H9 (cell line): Measurements from ENCODE around the gene L3MBTL4. TPM values are rescaled to one million over a fixed set of nuclear protein-coding genes. Genes with fewer than 3 reads are reported as not detected.

Experiments
- DNase-seq: peaks from one replicate; pipeline ENCODE4 v3.0.0-alpha.2; 2017
- H2AFZ ChIP-seq: one replicate; pipeline ENCODE4 v1.6.1; 2013; ENCODE audit warnings: mild to moderate bottlenecking, low read length, control low read depth, moderate library complexity
- H2AK5ac ChIP-seq: 2 replicates; pipeline ENCODE4 v1.6.1; 2013; ENCODE audit warnings: low read length, control low read depth, mixed read lengths; ENCODE audit not compliant: insufficient read length
- H2BK120ac ChIP-seq: one replicate; pipeline ENCODE4 v1.6.1; 2013; ENCODE audit warnings: low read depth, mild to moderate bottlenecking, low read length, control low read depth, inconsistent platforms; ENCODE audit not compliant: poor library complexity, severe bottlenecking
- H2BK12ac ChIP-seq: 2 replicates; pipeline ENCODE4 v1.6.1; 2013; ENCODE audit warnings: low read length, control low read depth, mixed read lengths, low read depth; ENCODE audit not compliant: insufficient read length
- H2BK15ac ChIP-seq: 2 replicates; pipeline ENCODE4 v1.6.1; 2013; ENCODE audit warnings: low read depth, low read length, control low read depth
- H2BK20ac ChIP-seq: one replicate; pipeline ENCODE4 v1.6.1; 2013; ENCODE audit warnings: low read depth, mild to moderate bottlenecking, low read length, control low read depth, inconsistent platforms; ENCODE audit not compliant: poor library complexity, severe bottlenecking
- H2BK5ac ChIP-seq: 2 replicates; pipeline ENCODE4 v1.6.1; 2013; ENCODE audit warnings: low read length, control low read depth, mixed read lengths; ENCODE audit not compliant: insufficient read length
- H3K14ac ChIP-seq: 2 replicates; pipeline ENCODE4 v1.6.1; 2013; ENCODE audit warnings: low read length, control low read depth; ENCODE audit not compliant: insufficient read depth
- H3K18ac ChIP-seq: 2 replicates; pipeline ENCODE4 v1.6.1; 2013; ENCODE audit warnings: low read depth, mild to moderate bottlenecking, mixed read lengths, low read length, control low read depth; ENCODE audit not compliant: insufficient read length
- H3K23ac ChIP-seq: 2 replicates; pipeline ENCODE4 v1.6.1; 2013; ENCODE audit warnings: low read length, control low read depth, mixed read lengths, low read depth; ENCODE audit not compliant: insufficient read length
- H3K23me2 ChIP-seq: 2 replicates; pipeline ENCODE4 v1.6.1; 2013; ENCODE audit warnings: low read depth, mild to moderate bottlenecking, mixed read lengths, low read length, control low read depth; ENCODE audit not compliant: insufficient read length, poor library complexity, severe bottlenecking
- H3K27ac ChIP-seq: 2 replicates; pipeline ENCODE4 v1.5.1; 2013; ENCODE audit warnings: low read length, control low read depth, mixed read lengths, low read depth; ENCODE audit not compliant: insufficient read length
- H3K27me3 ChIP-seq: 2 replicates; pipeline ENCODE4 v1.6.1; 2013; ENCODE audit warnings: low read length, control low read depth, inconsistent platforms; ENCODE audit not compliant: insufficient read depth
- H3K4ac ChIP-seq: 2 replicates; pipeline ENCODE4 v1.6.1; 2013; ENCODE audit warnings: low read depth, mild to moderate bottlenecking, control low read depth, inconsistent platforms, low read length, moderate library complexity
- H3K4me1 ChIP-seq: 2 replicates; pipeline ENCODE4 v1.6.1; 2013; ENCODE audit warnings: low read length, control low read depth, inconsistent platforms; ENCODE audit not compliant: insufficient read depth
- H3K4me2 ChIP-seq: 2 replicates; pipeline ENCODE4 v1.6.1; 2013; ENCODE audit warnings: low read length, control low read depth, mixed read lengths; ENCODE audit not compliant: insufficient read length, insufficient read depth
- H3K56ac ChIP-seq: 2 replicates; pipeline ENCODE4 v1.6.1; 2013; ENCODE audit warnings: low read depth, mild to moderate bottlenecking, mixed read lengths, low read length, control low read depth; ENCODE audit not compliant: insufficient read length
- H3K79me1 ChIP-seq: 2 replicates; pipeline ENCODE4 v1.6.1; 2013; ENCODE audit warnings: low read depth, mild to moderate bottlenecking, moderate library complexity, low read length, control low read depth, inconsistent platforms; ENCODE audit not compliant: insufficient read depth, poor library complexity, severe bottlenecking
- H3K79me2 ChIP-seq: 2 replicates; pipeline ENCODE4 v1.6.1; 2013; ENCODE audit warnings: low read length, control low read depth, inconsistent platforms; ENCODE audit not compliant: insufficient read depth
- H3K9ac ChIP-seq: 2 replicates; pipeline ENCODE4 v1.6.1; 2013; ENCODE audit warnings: low read length, control low read depth, mixed read lengths; ENCODE audit not compliant: insufficient read length; ENCODE audit errors: extremely low read depth
- H3K9me3 ChIP-seq: one replicate; pipeline ENCODE4 v1.6.1; 2013; ENCODE audit warnings: low read depth, low read length, inconsistent platforms; ENCODE audit not compliant: control insufficient read depth
- H3T11ph ChIP-seq: one replicate; pipeline ENCODE4 v1.6.1; 2013; ENCODE audit warnings: mild to moderate bottlenecking, low read length, control low read depth, inconsistent platforms
- H4K20me1 ChIP-seq: one replicate; pipeline ENCODE4 v1.6.1; 2013; ENCODE audit not compliant: control insufficient read depth, insufficient read length, insufficient read depth
- H4K5ac ChIP-seq: 2 replicates; pipeline ENCODE4 v1.6.1; 2013; ENCODE audit warnings: low read depth, mild to moderate bottlenecking, mixed read lengths, low read length, control low read depth; ENCODE audit not compliant: insufficient read length
- H4K8ac ChIP-seq: replicated peaks from 2 replicates; pipeline ENCODE4 v1.6.1; 2013; ENCODE audit warnings: low read length, control low read depth, mixed read lengths, low read depth; ENCODE audit not compliant: insufficient read length
- H4K91ac ChIP-seq: 2 replicates; pipeline ENCODE4 v1.6.1; 2013; ENCODE audit warnings: low read depth, mild to moderate bottlenecking, moderate library complexity, mixed read lengths, low read length, control low read depth; ENCODE audit not compliant: insufficient read length
- H3K27ac Mint-ChIP-seq, 3 experiments: 2 replicates in 2 of 3; 3 replicates in 1 of 3; pipeline ENCODE4 v1.8.0; 2020 to 2021; ENCODE audit warnings: mixed read lengths in 3 of 3, mild to moderate bottlenecking in 1 of 3, moderate library complexity in 1 of 3
- H3K27me3 Mint-ChIP-seq: 2 replicates; pipeline ENCODE4 v1.8.0; 2021; ENCODE audit warnings: low read depth, mild to moderate bottlenecking, moderate library complexity, mixed read lengths
- H3K36me3 Mint-ChIP-seq, 3 experiments: 2 replicates in 2 of 3; 3 replicates in 1 of 3; pipeline ENCODE4 v1.8.0; 2020 to 2021; ENCODE audit warnings: low read depth in 3 of 3, mixed read lengths in 3 of 3; ENCODE audit not compliant: insufficient read depth in 1 of 3
- H3K4me1 Mint-ChIP-seq, 2 experiments: 2 replicates each; pipeline ENCODE4 v1.8.0; 2020; ENCODE audit warnings: mixed read lengths in 2 of 2
- H3K4me3 Mint-ChIP-seq, 2 experiments: 2 replicates in 1 of 2; 3 replicates in 1 of 2; pipeline ENCODE4 v1.8.0; 2020 to 2021; ENCODE audit warnings: mild to moderate bottlenecking in 2 of 2, mixed read lengths in 2 of 2, moderate library complexity in 1 of 2
- H3K9me3 Mint-ChIP-seq, 2 experiments: 2 replicates in 1 of 2; 3 replicates in 1 of 2; pipeline ENCODE4 v1.8.0; 2020; ENCODE audit warnings: mild to moderate bottlenecking in 2 of 2, mixed read lengths in 2 of 2, moderate library complexity in 1 of 2
- total RNA-seq: library from RNA; stranded (reverse); gene quantifications from 2 replicates; pipeline ENCODE4 v1.2.1, GENCODE V29; 2021
- TF ChIP-seq, protein P1 (sequence below): fragments of 200-600 bp; sonication (generic); conservative IDR thresholded peaks from 3 replicates; pipeline ENCODE4 v1.8.0; 2021; ENCODE audit warnings: antibody characterized with exemption, mild to moderate bottlenecking

The L3MBTL4 gene
- total RNA-seq, 1 experiment from 2014 or later = 1.9 TPM

DNA sequence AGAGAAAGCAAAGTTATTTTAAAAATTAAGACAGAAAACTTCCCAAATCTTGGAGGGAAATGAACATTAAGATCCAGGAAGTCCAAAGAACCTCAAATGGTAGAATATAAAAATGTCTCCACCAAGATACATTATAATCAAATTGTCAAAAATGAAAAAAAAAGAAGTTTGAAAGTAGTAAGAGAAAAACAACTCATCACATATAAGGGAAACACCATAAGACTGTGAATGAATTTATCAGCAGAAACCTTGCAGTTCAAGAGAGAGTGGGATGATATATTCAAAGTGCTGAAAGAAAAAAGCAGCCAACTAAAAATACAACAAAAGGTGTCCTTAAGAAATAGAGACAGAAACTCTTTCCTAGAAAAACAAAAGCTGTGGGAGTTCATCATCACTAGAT is 73.0 kb downstream of the L3MBTL4 start:
- no peak overlapping the region for H2BK5ac ChIP-seq
- no peak overlapping the region for H4K8ac ChIP-seq
- H2AK5ac ChIP-seq = no peak overlapping the region
- H3K9ac ChIP-seq = no peak overlapping the region
- Mint-ChIP-seq H3K4me1 (peaks cover 0 to 15% of the 10 kb centered on the region in 2 experiments; a peak in 2 of 4 replicates), H3K36me3 (peaks cover 0 to 30% (median 6%) of the 10 kb centered on the region in 3 experiments; a peak in 5 of 7 replicates), H3K4me3 (no peak overlapping the region), H3K27ac (no peak overlapping the region), H3K9me3 (peaks cover 20 to 24% of the 10 kb centered on the region in 2 experiments), H3K27me3 (peaks cover 2% of the 10 kb centered on the region)
- H2BK15ac ChIP-seq = no peak overlapping the region
- no peaks in the 10 kb centered on the region for H3K79me2 ChIP-seq
- no peak overlapping the region for H4K5ac ChIP-seq
- no peak overlapping the region for H2AFZ ChIP-seq
- TF ChIP-seq, protein P1, sequence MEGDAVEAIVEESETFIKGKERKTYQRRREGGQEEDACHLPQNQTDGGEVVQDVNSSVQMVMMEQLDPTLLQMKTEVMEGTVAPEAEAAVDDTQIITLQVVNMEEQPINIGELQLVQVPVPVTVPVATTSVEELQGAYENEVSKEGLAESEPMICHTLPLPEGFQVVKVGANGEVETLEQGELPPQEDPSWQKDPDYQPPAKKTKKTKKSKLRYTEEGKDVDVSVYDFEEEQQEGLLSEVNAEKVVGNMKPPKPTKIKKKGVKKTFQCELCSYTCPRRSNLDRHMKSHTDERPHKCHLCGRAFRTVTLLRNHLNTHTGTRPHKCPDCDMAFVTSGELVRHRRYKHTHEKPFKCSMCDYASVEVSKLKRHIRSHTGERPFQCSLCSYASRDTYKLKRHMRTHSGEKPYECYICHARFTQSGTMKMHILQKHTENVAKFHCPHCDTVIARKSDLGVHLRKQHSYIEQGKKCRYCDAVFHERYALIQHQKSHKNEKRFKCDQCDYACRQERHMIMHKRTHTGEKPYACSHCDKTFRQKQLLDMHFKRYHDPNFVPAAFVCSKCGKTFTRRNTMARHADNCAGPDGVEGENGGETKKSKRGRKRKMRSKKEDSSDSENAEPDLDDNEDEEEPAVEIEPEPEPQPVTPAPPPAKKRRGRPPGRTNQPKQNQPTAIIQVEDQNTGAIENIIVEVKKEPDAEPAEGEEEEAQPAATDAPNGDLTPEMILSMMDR = no peak
- no peak overlapping the region for H3T11ph ChIP-seq
- H2BK12ac ChIP-seq = no peak overlapping the region
- no peak overlapping the region for H4K91ac ChIP-seq
- no peaks in the 10 kb centered on the region for H4K20me1 ChIP-seq
- no peaks in the 10 kb centered on the region for H3K79me1 ChIP-seq
- no peak overlapping the region for H3K23ac ChIP-seq
- no peak overlapping the region for H2BK20ac ChIP-seq
- no peaks in the 10 kb centered on the region for H3K23me2 ChIP-seq
- H3K4me2 ChIP-seq = no peak overlapping the region
- no peak overlapping the region for H3K18ac ChIP-seq
- H3K27ac ChIP-seq = no peak overlapping the region
- H3K14ac ChIP-seq = no peak overlapping the region
- no peaks in the 10 kb centered on the region for H3K9me3 ChIP-seq
- no peaks in the 10 kb centered on the region for H3K27me3 ChIP-seq
- no peak overlapping the region for H3K4ac ChIP-seq
- no peak overlapping the region for H3K56ac ChIP-seq
- no peaks in the 10 kb centered on the region for H3K4me1 ChIP-seq
- DNase-seq = no peak
- no peak overlapping the region for H2BK120ac ChIP-seq
